ENCODE results near the gene ARHGAP44.

GRCh38 chr17:12927001-12927400, 137.7 kb downstream of the ARHGAP44 start:
- TF ChIP-seq CTCF (conservative IDR thresholded peaks at IDR 0.05; ENCODE audit: low read depth, low read length) (no peak), EZH2 (IDR thresholded peaks at IDR 0.05; ENCODE audit: low read length, unreplicated experiment) (no peak), EZH2phosphoT487 (IDR thresholded peaks at IDR 0.05; ENCODE audit: borderline replicate concordance, low read length) (no peak)
